PC-9 (cell line): Measurements from ENCODE around the gene CYP24A1.

Experiments used
- EZH2 ChIP-seq: fragments of 200-600 bp; sonication (generic); IDR thresholded peaks from 2 replicates; pipeline ENCODE4 v1.8.0; 2017; ENCODE audit warnings: antibody characterized with exemption, low read depth
- TF ChIP-seq, protein P1 (sequence below): fragments of 200-600 bp; sonication (generic); conservative IDR thresholded peaks from 2 replicates; pipeline ENCODE4 v1.6.1; 2017; ENCODE audit warnings: mixed run types, antibody characterized with exemption, mild to moderate bottlenecking, moderate library complexity

DNA sequence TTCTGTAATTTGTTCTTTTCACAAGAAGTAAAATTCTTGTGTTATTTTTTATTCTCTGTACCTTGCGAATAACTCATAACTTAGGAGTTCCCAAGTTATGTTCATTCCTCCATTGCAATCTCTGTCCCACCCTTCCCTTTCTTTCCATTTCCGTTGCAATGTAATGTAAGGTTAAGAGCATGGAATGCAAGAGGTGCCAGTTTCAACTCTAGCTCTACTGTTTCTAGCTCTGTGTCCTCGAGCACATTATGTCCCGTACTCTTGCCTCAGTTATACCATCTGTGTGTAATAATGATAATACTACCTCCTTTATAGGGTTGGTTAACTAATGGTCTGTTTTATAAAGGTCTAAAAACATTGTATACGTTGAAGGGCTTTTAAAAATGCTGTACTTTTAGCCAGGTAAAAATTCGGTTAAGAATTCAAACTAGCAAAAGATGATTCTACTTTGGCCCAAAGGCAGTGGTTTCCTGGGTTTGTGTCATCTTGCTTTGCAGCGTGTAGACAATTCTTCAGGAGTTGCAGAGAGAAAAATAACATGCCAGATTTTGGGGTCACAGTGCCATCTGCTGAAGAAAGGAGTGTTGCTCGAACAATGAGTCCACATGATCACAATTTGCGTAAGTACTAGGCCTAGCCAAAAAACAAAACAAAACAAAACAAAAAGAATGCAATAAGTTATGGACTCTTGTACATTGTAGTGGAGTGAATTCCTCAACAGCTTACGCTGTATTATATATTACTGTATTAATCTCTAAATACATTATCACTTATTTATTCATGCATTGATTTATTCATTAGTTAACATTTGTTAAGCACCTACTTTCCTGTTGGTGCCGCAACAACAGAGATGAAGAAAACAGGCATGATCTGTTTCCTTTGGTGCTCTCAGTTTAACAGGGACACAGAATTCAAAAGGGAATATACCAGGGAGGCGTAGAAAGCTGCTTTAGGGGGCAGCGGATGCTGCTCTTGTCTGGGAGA is 24.1 kb upstream of the CYP24A1 start:
- TF ChIP-seq, protein P1, sequence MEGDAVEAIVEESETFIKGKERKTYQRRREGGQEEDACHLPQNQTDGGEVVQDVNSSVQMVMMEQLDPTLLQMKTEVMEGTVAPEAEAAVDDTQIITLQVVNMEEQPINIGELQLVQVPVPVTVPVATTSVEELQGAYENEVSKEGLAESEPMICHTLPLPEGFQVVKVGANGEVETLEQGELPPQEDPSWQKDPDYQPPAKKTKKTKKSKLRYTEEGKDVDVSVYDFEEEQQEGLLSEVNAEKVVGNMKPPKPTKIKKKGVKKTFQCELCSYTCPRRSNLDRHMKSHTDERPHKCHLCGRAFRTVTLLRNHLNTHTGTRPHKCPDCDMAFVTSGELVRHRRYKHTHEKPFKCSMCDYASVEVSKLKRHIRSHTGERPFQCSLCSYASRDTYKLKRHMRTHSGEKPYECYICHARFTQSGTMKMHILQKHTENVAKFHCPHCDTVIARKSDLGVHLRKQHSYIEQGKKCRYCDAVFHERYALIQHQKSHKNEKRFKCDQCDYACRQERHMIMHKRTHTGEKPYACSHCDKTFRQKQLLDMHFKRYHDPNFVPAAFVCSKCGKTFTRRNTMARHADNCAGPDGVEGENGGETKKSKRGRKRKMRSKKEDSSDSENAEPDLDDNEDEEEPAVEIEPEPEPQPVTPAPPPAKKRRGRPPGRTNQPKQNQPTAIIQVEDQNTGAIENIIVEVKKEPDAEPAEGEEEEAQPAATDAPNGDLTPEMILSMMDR: peak; percentile 71
- no peak for TF ChIP-seq EZH2
